ENCODE data around the gene PRSS2. TPM values are rescaled to one million over a fixed set of nuclear protein-coding genes. Genes with fewer than 3 reads are reported as not detected.
"Not testable (repeated sequence)": the region's sequence is repeated elsewhere in the genome, so short reads cannot be mapped to it uniquely, and the experiment has no call there.

Gene PRSS2
- polyA plus RNA-seq (2013, experiment 1 of 2): 3.0 TPM
- polyA plus RNA-seq (2013, experiment 2 of 2): 2.7 TPM

DNA sequence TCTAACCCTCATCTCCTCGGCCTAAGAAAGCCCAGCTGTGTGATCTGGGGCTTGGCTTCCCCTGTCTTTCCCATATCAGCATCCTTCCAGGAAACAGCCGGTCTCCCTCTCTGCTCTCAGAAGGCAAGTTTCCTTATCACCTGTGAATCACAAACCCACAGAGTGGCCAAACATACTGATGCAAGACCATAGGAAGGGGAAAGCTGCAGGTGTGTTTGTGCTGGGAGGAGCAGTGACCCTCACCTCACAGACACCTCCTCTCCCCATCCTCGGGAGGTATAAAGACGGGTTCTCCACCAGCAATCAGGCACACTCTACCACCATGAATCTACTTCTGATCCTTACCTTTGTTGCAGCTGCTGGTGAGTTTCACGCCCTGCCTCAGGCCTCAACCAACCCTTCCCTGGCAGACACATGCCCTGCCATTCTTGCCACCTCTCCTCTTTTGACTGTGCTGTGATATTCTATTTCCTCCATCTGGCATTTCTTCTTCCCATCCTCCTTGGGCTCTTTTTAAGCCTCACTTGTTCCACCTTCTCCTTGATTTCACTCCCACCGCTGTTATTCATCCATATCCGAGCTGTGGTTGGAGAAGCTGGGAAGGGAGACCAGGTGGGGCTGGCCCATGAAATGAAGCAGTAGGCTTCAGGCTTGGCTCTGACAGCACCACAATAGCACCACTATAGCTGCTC is at the start of gene PRSS2:
Gene PRSS2, plus strand, starts transcription at position 310 of the 692 bp plus-strand sequence. Its CDS starts 13 bp downstream, at position 323.
- Histone ChIP-seq H3K36me3 (ENCODE audit: insufficient read depth, low read length) (no peaks in the 10 kb centered on the region), H3K4me3 (ENCODE audit: low read length) (no peak within 1 kb of the TSS)

DNA sequence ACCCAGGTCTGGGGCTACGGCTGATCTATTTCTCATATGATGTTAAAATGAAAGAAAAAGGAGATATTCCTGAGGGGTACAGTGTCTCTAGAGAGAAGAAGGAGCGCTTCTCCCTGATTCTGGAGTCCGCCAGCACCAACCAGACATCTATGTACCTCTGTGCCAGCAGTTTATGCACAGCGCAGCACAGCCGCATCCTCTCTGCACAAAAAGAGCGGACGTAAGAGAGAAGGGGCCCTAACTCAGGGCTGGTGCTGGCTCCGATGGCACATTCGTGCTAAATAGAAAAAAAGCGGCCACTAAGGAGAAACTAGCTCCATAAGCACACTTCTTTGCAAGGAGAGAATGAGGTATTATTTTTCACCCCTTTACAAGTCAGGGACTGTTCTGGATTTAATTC is 49.8 kb upstream of the PRSS2 start:
- Histone ChIP-seq H3K36me3 (ENCODE audit: insufficient read depth, low read length) (no peaks in the 10 kb centered on the region), H3K27me3 (ENCODE audit: insufficient read depth, low read length) (no peaks in the 10 kb centered on the region), H3K27ac (ENCODE audit: low read depth, low read length) (no peak overlapping the region), H3K4me1 (ENCODE audit: insufficient read depth, low read length) (no peaks in the 10 kb centered on the region), H3K9ac (ENCODE audit: low read depth, low read length) (no peak overlapping the region), H3K4me3 (ENCODE audit: low read length) (no peak overlapping the region), H3K9me3 (ENCODE audit: insufficient read depth, low read depth, low read length) (no peaks in the 10 kb centered on the region)
- WGBS: 96% methylated on average over 10 of the region's 10 CpGs

More for the DNA sequence above, at the start of gene PRSS2:
- no peak within 1 kb of the TSS for H3K27ac ChIP-seq (ENCODE audit: low read depth, low read length)
- WGBS: 82% methylated on average over 7 of the region's 7 CpGs
- H3K9ac ChIP-seq (ENCODE audit: low read depth, low read length): no peak within 1 kb of the TSS
- H3K4me1 ChIP-seq (ENCODE audit: insufficient read depth, low read length): no peaks in the 10 kb centered on the region
- no peaks in the 10 kb centered on the region for H3K27me3 ChIP-seq (ENCODE audit: insufficient read depth, low read length)
- no peaks in the 10 kb centered on the region for H3K9me3 ChIP-seq (ENCODE audit: insufficient read depth, low read depth, low read length)

DNA sequence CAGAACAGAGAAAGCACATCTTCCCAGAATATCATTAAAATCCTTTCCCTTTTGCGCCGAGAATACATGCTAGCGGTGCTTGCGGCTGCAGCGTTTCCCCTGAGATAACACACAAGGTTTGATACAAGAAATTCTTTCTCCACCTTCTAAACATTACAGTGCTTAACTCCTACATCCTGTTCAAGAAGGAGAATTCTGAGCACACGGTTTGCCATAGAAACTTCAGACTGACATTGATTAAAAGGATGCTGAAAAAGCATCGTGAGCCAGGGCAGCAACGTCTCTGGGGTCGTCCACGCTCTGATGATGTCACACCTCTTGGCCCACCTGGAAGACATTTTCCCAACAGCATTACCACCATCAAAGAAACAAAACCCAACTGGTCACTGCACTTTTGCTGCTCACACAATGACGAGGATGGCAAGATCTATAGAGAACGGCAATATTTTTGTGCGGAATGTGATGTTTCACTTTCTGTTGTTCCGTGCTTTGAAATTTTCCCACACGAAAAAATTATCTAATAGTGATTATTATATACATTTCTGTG is 48.4 kb upstream of the PRSS2 start:
- no peaks in the 10 kb centered on the region for H3K27me3 ChIP-seq (ENCODE audit: insufficient read depth, low read length)
- H3K9ac ChIP-seq (ENCODE audit: low read depth, low read length): no peak overlapping the region
- H3K4me1 ChIP-seq (ENCODE audit: insufficient read depth, low read length): no peaks in the 10 kb centered on the region
- H3K27ac ChIP-seq (ENCODE audit: low read depth, low read length): no peak overlapping the region
- H3K36me3 ChIP-seq (ENCODE audit: insufficient read depth, low read length): no peaks in the 10 kb centered on the region
- no peak overlapping the region for H3K4me3 ChIP-seq (ENCODE audit: low read length)
- WGBS: 94% methylated on average over 14 of the region's 15 CpGs
- no peaks in the 10 kb centered on the region for H3K9me3 ChIP-seq (ENCODE audit: insufficient read depth, low read depth, low read length)

DNA sequence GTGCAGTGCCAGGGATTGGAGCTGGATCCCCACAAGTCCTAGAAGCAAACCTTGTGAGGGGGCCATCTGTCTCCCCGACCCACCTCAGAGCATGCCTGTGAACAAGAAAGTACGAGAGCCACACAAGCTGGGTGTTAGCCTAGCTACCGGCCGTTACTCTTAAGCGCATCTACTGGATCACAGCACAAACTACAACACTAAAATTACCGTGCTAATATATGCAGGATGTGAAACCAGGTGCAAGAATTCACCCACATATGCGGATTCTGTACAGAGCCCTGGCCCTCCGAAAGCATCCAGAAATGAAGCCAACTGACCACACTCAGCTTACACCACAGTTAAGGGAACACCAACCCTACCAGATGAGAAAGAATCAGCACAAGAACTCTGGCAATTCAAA is 37.5 kb upstream of the PRSS2 start:
- WGBS: 96% methylated on average over 8 of the region's 8 CpGs
- Histone ChIP-seq H3K4me1 (ENCODE audit: insufficient read depth, low read length) (no peaks in the 10 kb centered on the region), H3K27ac (ENCODE audit: low read depth, low read length) (no peak overlapping the region), H3K4me3 (ENCODE audit: low read length) (no peak overlapping the region), H3K36me3 (ENCODE audit: insufficient read depth, low read length) (no peaks in the 10 kb centered on the region), H3K9me3 (ENCODE audit: insufficient read depth, low read depth, low read length) (no peaks in the 10 kb centered on the region), H3K27me3 (ENCODE audit: insufficient read depth, low read length) (no peaks in the 10 kb centered on the region), H3K9ac (ENCODE audit: low read depth, low read length) (no peak overlapping the region)

DNA sequence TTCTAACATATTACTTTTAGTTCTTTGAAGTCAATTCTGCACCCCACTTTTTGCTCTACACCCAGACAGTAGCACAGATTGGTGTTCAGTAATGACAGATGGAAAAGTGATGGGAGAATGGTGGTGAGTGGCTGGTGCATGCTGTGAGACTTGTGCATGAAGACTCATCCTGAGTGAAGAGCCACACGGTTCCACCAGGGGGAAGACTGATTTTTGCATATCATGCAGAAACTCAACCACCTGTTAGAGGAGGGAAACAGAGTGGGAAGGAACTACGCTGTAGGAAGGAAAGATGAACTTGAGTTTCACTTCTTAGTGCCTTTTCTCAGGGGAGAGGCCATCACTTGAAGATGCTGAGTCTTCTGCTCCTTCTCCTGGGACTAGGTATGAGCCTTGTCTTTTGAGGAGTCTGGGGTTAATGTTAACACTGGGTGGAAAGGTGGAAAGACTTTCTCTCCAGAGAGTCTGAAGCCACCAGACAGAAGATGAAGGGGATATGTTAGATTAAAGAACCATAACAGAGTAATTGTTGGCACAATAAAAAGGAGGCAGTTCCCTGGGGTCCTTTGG is 30.8 kb upstream of the PRSS2 start:
- Histone ChIP-seq H3K36me3 (ENCODE audit: insufficient read depth, low read length) (no peaks in the 10 kb centered on the region), H3K4me3 (ENCODE audit: low read length) (no peak overlapping the region), H3K9ac (ENCODE audit: low read depth, low read length) (no peak overlapping the region), H3K9me3 (ENCODE audit: insufficient read depth, low read depth, low read length) (no peaks in the 10 kb centered on the region), H3K27ac (ENCODE audit: low read depth, low read length) (no peak overlapping the region), H3K27me3 (ENCODE audit: insufficient read depth, low read length) (no peaks in the 10 kb centered on the region), H3K4me1 (ENCODE audit: insufficient read depth, low read length) (no peaks in the 10 kb centered on the region)
- 64% methylated on average over 2 of the region's 2 CpGs for WGBS

DNA sequence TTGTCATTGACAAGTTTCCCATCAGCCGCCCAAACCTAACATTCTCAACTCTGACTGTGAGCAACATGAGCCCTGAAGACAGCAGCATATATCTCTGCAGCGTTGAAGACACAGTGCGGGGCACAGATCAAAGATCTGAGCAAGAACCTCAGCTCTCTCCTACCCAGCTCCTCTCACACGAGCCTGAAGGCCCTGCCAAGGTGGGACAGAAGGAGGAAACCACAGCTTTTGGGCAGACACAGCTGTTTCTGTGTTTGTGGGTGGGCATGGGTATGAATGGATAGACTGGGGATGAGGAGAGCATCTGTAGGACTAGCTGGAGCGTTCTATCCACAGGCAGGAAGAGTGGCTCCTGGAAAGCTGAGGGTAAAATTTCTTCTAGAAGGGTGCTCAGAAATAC is 30.0 kb upstream of the PRSS2 start:
- Histone ChIP-seq H3K9me3 (ENCODE audit: insufficient read depth, low read depth, low read length) (no peaks in the 10 kb centered on the region), H3K4me3 (ENCODE audit: low read length) (no peak overlapping the region), H3K36me3 (ENCODE audit: insufficient read depth, low read length) (no peaks in the 10 kb centered on the region), H3K9ac (ENCODE audit: low read depth, low read length) (no peak overlapping the region), H3K27me3 (ENCODE audit: insufficient read depth, low read length) (no peaks in the 10 kb centered on the region), H3K27ac (ENCODE audit: low read depth, low read length) (no peak overlapping the region), H3K4me1 (ENCODE audit: insufficient read depth, low read length) (no peaks in the 10 kb centered on the region)
- WGBS: 91% methylated on average over 5 of the region's 5 CpGs

DNA sequence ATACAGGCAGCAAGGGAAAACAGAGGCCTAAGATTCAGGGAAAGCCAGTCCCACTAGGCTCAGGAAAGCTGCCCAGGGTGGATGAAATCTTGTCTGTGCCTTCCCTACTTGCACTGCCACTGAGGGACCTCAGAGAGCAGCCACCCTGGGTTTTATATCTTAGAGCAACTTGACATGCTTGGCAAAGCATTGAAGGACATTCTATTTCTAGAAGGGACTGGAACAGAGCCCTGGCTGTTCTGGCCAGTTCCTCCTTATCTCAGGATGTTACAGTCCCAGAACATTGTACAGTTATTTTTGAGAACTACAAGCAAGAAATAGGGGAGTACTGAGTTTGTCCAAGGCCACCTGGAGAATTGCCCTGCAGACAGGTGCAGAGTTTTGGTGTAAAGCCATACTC is 28.8 kb upstream of the PRSS2 start:
- not testable (repeated sequence) for H3K9me3 ChIP-seq (ENCODE audit: insufficient read depth, low read depth, low read length); H3K4me1 ChIP-seq (ENCODE audit: insufficient read depth, low read length); H3K27me3 ChIP-seq (ENCODE audit: insufficient read depth, low read length); H3K27ac ChIP-seq (ENCODE audit: low read depth, low read length); H3K9ac ChIP-seq (ENCODE audit: low read depth, low read length); H3K4me3 ChIP-seq (ENCODE audit: low read length); H3K36me3 ChIP-seq (ENCODE audit: insufficient read depth, low read length)

DNA sequence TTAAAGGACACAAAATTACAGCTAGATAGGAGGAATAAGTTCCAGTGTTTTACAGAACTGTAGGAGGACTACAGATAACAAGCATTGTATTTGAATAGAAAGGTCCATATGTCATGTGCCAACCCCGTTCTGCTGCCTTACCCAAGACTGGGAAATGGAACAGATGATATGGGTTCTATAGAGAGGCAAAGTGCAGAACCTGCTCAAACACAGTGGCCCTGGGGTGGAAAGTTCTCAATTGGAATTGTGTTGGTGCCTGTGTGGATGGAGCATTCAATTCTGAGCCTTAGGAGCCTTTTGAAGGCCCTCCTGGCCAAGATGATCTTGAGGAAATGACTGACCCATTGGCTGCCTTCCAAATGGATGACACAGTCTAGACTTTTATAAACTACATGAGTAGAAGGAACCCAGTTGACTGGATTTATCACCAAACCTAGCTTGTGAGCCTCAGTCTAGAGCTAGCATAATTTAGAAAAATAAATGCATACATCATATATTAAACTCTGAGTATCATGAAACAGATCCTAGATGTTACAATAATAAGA is 25.6 kb upstream of the PRSS2 start:
- no peak overlapping the region for H3K9ac ChIP-seq (ENCODE audit: low read depth, low read length)
- H3K4me1 ChIP-seq (ENCODE audit: insufficient read depth, low read length): no peaks in the 10 kb centered on the region
- H3K4me3 ChIP-seq (ENCODE audit: low read length): no peak overlapping the region
- no peaks in the 10 kb centered on the region for H3K27me3 ChIP-seq (ENCODE audit: insufficient read depth, low read length)
- H3K27ac ChIP-seq (ENCODE audit: low read depth, low read length): no peak overlapping the region
- 97% methylated on average over 1 of the region's 1 CpG for WGBS
- H3K9me3 ChIP-seq (ENCODE audit: insufficient read depth, low read depth, low read length): no peaks in the 10 kb centered on the region
- no peaks in the 10 kb centered on the region for H3K36me3 ChIP-seq (ENCODE audit: insufficient read depth, low read length)

DNA sequence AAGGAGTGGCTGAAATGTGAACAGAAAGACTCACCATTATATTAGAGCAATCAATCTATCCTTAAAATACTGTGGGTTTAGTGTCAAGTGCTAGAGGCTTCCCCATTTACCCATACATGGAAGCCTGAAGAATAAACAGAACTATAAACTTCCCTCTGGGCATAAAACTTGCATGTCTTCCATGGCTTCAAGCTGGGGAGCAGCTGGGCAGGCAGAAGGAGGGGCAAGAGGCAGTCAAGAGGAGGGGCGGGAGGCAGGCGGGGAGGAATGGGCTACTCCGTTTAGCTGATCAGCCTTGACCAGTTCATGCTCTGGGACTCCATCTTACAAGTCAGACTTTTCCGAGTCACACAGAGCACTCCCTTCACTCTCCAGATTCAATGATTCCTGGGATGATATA is 25.0 kb upstream of the PRSS2 start:
- Histone ChIP-seq H3K9ac (ENCODE audit: low read depth, low read length) (no peak overlapping the region), H3K4me1 (ENCODE audit: insufficient read depth, low read length) (no peaks in the 10 kb centered on the region)

DNA sequence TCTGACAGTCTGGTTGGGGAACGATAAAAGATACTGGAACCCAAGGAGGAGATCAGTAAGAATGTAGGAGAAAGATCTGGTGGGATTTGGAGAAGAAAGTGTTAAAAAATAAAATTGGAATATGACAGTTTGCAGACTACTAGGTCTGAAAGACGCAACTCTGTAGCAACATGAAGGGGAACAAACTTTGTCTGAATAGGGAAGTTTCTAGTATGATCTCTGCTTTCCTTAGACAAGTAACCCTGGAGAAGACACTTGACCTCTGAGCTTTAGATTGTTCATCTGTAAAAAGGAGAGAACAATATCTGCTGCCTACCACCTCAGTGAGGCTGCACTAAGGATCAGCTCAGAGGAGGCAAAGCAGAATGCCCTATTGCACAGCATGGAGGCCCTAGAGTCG is 24.5 kb upstream of the PRSS2 start:
- H3K4me1 ChIP-seq (ENCODE audit: insufficient read depth, low read length): no peaks in the 10 kb centered on the region
- no peak overlapping the region for H3K4me3 ChIP-seq (ENCODE audit: low read length)
- 93% methylated on average over 3 of the region's 3 CpGs for WGBS
- no peak overlapping the region for H3K27ac ChIP-seq (ENCODE audit: low read depth, low read length)
- no peaks in the 10 kb centered on the region for H3K9me3 ChIP-seq (ENCODE audit: insufficient read depth, low read depth, low read length)
- H3K27me3 ChIP-seq (ENCODE audit: insufficient read depth, low read length): no peaks in the 10 kb centered on the region
- no peak overlapping the region for H3K9ac ChIP-seq (ENCODE audit: low read depth, low read length)
- H3K36me3 ChIP-seq (ENCODE audit: insufficient read depth, low read length): no peaks in the 10 kb centered on the region

More for the DNA sequence above, 25.0 kb upstream of the PRSS2 start:
- Histone ChIP-seq H3K27ac (ENCODE audit: low read depth, low read length) (no peak overlapping the region), H3K9me3 (ENCODE audit: insufficient read depth, low read depth, low read length) (no peaks in the 10 kb centered on the region), H3K27me3 (ENCODE audit: insufficient read depth, low read length) (no peaks in the 10 kb centered on the region), H3K4me3 (ENCODE audit: low read length) (no peak overlapping the region), H3K36me3 (ENCODE audit: insufficient read depth, low read length) (no peaks in the 10 kb centered on the region)
- WGBS: 88% methylated on average over 4 of the region's 4 CpGs

DNA sequence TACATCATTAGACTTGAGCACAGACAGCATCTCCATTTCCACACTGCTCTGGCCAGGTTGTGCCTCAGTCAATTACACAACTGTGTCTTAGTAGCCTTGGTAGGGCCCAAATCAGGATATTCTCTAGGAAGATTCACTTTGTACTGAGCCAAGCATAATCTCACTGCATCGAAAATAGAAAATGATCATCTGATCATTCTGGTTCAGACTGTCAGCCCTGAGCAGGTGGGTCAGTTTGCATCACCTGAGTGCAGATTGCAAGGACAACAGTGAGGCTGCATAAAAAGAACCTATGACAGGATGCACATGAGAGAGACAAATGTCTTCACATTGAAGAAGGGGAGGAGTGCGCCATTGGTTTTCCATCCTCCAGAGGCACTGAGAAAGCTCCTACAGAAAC is 22.4 kb upstream of the PRSS2 start:
- not testable (repeated sequence) for H3K4me3 ChIP-seq (ENCODE audit: low read length); H3K9me3 ChIP-seq (ENCODE audit: insufficient read depth, low read depth, low read length); H3K27ac ChIP-seq (ENCODE audit: low read depth, low read length); H3K27me3 ChIP-seq (ENCODE audit: insufficient read depth, low read length); H3K36me3 ChIP-seq (ENCODE audit: insufficient read depth, low read length); H3K9ac ChIP-seq (ENCODE audit: low read depth, low read length); H3K4me1 ChIP-seq (ENCODE audit: insufficient read depth, low read length)
- over 99% methylated on average over 2 of the region's 2 CpGs for WGBS
